GM18870 (cell line): ENCODE results near the gene ASB1.

Source experiments
- ATAC-seq: cut with Tn5 transposase; IDR thresholded peaks from one replicate; pipeline ENCODE4 v1.9.1; 2021; ENCODE audit warnings: moderate library complexity; ENCODE audit not compliant: unreplicated experiment

The ASB1 gene

GRCh38 chr2:238489896-238490295, 63.2 kb downstream of the ASB1 start:
- ATAC-seq: no peak

DNA sequence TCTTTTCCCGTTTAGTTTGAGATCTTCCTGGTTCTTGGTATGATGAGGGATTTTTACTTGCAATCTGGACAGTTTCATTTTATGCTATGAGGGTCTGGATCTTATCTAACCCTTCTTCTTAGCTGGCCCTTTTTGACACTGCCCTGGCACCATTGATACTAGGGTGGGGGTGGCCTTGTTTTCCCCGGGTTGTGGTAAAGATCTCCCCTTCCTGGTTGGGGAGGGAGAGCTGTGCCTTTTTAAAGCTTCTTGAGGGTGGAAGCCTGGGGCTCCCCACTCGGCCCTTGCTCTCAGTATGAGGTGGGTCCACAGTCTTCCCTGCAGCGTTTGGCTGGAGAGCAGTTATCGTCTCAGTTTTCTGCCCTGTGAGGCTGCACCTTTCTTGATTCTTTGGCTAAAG, 66.1 kb downstream of the ASB1 start:
- no peak for ATAC-seq

DNA sequence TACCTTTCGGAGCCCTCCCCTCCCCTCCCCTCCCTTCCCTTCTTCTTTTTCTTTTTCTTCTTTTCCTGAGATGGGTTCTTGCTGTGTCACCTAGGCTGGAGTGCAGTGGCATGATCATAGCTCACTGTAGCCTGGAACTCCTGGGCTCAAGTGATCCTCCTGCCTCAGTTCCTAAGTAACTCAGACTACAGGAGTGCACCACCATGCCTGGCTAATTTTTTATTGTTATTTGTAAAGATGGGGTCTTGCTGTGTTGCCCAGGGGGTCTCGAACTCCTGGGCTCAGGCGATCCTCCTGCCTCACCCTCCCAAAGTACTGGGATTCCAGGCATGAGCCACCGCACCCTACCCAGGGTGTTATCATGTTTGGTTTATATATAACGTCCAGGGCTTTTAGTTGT, 66.7 kb downstream of the ASB1 start:
- ATAC-seq: no peak

GRCh38 chr2:238493880-238494572, 67.3 kb downstream of the ASB1 start:
- no peak for ATAC-seq

DNA sequence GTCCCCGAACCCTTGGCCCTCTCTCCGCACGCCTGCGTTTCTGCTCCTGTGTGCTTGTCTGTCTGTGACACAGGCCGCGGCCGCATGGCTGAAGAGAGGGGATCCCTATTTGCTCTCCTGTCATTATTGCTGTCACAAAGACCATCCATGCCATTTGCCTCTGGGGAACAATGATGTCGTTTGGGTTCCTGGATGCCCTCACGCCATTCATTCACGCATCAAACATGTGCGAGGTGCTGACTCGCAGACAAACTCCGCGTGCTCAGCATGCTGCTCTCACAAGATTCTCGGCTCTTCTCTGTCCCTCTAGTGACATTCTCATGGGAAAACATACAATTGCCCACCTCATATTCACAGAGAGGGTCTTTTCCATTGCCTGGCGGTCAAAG, 67.8 kb downstream of the ASB1 start:
- no peak for ATAC-seq

DNA sequence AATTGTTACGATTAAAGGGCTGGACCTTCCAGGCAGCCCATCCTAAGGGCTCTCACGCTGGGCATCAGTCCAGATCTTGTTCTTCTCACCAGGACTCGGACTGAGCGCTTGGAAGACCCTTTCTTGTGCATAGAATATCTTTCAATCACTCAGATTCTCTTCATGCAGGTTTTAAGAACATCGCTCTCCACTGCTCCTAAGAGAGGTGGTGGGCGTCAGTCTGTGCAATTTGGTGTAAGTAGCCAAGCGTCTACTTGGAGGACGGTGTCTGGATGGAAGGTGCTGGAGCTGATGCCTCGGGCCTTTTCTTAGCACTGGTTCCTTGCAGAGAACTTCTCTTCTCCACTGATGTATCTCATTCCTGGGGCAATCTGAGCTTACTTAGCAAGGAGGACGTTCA, 68.7 kb downstream of the ASB1 start:
- no peak for ATAC-seq

DNA sequence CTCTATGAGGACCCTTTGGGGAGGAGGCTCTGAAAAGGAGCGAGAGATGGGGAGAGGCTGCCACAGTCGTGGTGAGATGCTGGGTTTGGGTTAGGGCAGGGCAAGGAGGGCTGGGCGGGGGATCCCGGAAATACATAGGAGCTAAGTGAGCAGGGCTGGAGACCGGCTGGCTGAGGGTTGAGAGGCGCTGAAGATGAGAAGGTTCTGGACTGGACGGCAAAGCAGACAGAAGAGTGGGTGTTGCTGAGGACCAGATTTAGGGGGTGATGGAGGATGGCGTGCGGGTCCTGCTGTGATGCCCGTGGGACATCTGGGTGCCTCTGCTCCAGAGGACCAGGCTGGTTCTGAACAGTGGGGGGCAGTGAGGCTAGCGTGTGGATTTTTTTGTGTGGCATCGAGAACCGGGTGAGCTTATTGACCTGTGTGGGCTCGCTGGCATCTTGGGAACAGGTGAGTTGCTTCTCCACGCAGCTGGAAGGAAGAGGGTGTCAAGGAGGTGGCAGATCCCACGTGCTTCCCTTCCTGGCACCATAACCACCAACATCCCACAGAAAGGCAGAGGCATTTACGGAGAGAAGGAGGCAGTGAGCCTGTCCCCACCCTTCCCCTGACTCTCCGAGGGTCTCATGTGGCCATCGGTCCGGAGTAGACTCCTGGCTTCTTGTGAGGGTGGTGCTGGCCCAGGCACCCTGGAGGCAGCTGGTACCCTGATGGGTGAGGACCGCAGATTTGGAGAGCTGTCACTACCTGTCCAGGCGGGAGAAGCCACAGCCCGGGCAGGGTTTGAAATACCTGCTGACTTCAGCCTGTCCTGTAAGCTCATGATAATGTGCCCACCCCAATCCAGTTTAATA, 70.3 kb downstream of the ASB1 start:
- ATAC-seq: no peak

DNA sequence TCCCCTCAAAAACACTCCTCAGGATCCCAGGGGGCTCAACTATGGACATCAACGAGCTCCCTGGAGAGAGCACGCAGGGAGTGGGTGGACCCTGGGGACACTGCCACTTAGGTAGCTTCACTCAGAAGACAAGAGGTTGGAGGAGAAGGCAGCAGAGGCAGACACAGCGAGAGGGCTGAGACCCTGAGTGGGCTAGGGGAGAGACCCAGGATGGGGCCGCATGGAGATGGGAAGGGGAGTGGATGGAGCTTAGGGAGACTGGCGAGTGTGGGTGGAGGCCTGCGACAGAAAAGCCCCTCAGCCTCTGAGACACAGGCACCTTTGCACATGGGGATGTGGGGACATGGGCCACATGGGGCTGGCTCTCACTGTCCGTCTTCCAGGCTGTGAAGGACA, 70.9 kb downstream of the ASB1 start:
- no peak for ATAC-seq

GRCh38 chr2:238498188-238498587, 71.5 kb downstream of the ASB1 start:
- no peak for ATAC-seq

- no peak for ATAC-seq
These were observed 72.1 kb downstream of the ASB1 start for GRCh38 chr2:238498691-238499295.

GRCh38 chr2:238499731-238500580, 73.2 kb downstream of the ASB1 start:
- ATAC-seq: no peak

- ATAC-seq: no peak
These were observed 74.6 kb downstream of the ASB1 start for GRCh38 chr2:238501311-238501710.
